Gastroesophageal sphincter (tissue), 4 donors: ENCODE data around the gene CIAO2B. TPM values are rescaled to one million over a fixed set of nuclear protein-coding genes. Genes with fewer than 3 reads are reported as not detected.

Source experiments
- ATAC-seq: fragments of 150-250 bp; one replicate; pipeline ENCODE4 v1.9.1; 2016; ENCODE audit warnings: mild to moderate bottlenecking, moderate library complexity
- H3K27ac ChIP-seq, 4 donors: fragments of 200-600 bp; sonication (generic) in 3 of 4; 1 replicate in 3 of 4; 2 replicates in 1 of 4; pipeline ENCODE4 v1.5.1; 2016 to 2019
- H3K27me3 ChIP-seq: fragments of 200-600 bp; sonication (generic); one replicate; pipeline ENCODE4 v1.5.1; 2019
- H3K36me3 ChIP-seq, 2 donors: fragments of 200-600 bp; sonication (generic); one replicate each; pipeline ENCODE4 v1.5.1; 2019; ENCODE audit warnings: control low read depth in 1 of 2
- H3K4me1 ChIP-seq, 3 donors: fragments of 200-600 bp; sonication (generic); 1 replicate in 2 of 3; 2 replicates in 1 of 3; pipeline ENCODE4 v1.5.1; 2016 to 2019; ENCODE audit warnings: control low read depth in 2 of 3
- H3K4me3 ChIP-seq, 2 donors: fragments of 200-600 bp; sonication (generic); one replicate each; pipeline ENCODE4 v1.5.1; 2019; ENCODE audit warnings: mild to moderate bottlenecking in 1 of 2, moderate library complexity in 1 of 2
- H3K9me3 ChIP-seq, 3 donors: fragments of 200-600 bp; sonication (generic); one replicate each; pipeline ENCODE4 v1.5.1; 2017 to 2019; ENCODE audit warnings: control low read depth in 2 of 3
- EP300 ChIP-seq: sonication (generic); formaldehyde crosslinking; IDR thresholded peaks from one replicate; pipeline ENCODE4 v1.6.1; 2017; ENCODE audit warnings: antibody characterized with exemption, mild to moderate bottlenecking
- POLR2A ChIP-seq, 2 donors: fragments of 450-650 bp; IDR thresholded peaks; one replicate each; pipeline ENCODE4 v1.6.1; 2017; ENCODE audit warnings: antibody characterized with exemption in 2 of 2, mild to moderate bottlenecking in 2 of 2, moderate library complexity in 1 of 2
- POLR2AphosphoS5 ChIP-seq: sonication (generic); formaldehyde crosslinking; IDR thresholded peaks from one replicate; pipeline ENCODE4 v1.6.1; 2017; ENCODE audit warnings: antibody characterized with exemption
- WGBS, 2 donors: methylation state at CpG; one replicate each; pipeline ENCODE4 v1.1.5; 2018; ENCODE audit warnings: low coverage in 1 of 2; 5-methylcytosine and 5-hydroxymethylcytosine counted together
- total RNA-seq, 4 donors: library from RNA; depleted of rRNA; stranded (reverse); fragments of >200 nt; gene quantifications; one replicate each; pipeline ENCODE4 v1.1.0, GENCODE V29; 2016
- TF ChIP-seq, protein P1 (sequence below), 4 experiments: fragments of 200-600 bp in 2 of 4; fragments of 450-650 bp in 2 of 4; sonication (generic) in 1 of 4; IDR thresholded peaks; one replicate each; pipeline ENCODE4 v1.5.1; 2017 to 2019; ENCODE audit warnings: antibody characterized with exemption in 4 of 4, mild to moderate bottlenecking in 2 of 4, moderate library complexity in 2 of 4

The CIAO2B gene
- total RNA-seq, 4 donors from 2014 or later = 54.3 to 88.9 (median 79.5) TPM

DNA sequence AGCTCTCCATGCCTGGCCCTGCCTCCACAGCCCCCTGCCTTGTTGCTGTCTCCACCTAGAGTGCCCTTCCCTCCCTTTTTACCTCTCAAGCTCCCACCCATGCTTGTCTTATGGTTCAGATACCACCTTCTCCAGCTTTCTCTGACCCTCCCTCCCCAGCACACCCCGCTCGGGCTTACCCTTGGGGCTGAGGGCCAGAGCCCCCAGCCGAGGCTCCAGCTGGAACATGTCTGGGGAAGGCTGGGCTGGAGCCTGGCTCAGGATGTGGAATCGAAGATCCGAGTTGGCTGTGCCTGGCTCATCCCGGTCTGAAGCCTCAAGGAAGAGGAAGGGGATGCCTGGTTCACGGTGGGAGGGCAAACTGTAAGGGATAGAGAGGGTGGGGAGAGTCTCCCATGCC lies 19.2 kb downstream of the CIAO2B start:
- Histone ChIP-seq H3K27ac (no peak overlapping the region), H3K4me1 (peaks cover 0 to 15% (median 0%) of the 10 kb centered on the region in 3 donors), H3K4me3 (no peak overlapping the region), H3K36me3 (no peaks in the 10 kb centered on the region), H3K27me3 (no peaks in the 10 kb centered on the region), H3K9me3 (no peaks in the 10 kb centered on the region)
- 47 to 100% methylated on average over 1 to 3 of the region's 7 CpGs for WGBS, 2 donors
- TF ChIP-seq POLR2AphosphoS5 (no peak), POLR2A (IDR thresholded peaks at IDR 0.05) (no peak), EP300 (no peak)
- ATAC-seq = no peak

DNA sequence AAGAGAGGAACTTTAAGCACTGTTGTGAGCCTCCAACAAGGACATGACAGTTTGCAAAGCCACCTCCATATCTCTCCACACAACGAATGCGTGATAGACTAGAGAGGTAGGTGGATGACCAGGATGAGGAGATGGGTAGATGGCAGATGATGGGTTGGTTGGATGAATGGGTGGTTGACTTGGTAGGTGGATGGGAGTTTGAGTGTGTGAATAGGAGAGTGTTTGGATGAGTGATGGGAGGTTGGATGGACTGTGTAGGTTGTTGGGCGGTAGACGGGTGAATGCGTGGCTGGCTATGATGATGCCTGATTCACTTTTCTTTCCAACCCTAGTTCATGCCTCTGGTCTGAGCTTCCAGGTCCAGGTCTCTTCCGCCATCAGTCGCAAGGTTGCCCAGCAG lies 19.7 kb downstream of the CIAO2B start:
- TF ChIP-seq POLR2A (IDR thresholded peaks at IDR 0.05) (no peak), EP300 (no peak), POLR2AphosphoS5 (no peak)
- TF ChIP-seq, protein P1, sequence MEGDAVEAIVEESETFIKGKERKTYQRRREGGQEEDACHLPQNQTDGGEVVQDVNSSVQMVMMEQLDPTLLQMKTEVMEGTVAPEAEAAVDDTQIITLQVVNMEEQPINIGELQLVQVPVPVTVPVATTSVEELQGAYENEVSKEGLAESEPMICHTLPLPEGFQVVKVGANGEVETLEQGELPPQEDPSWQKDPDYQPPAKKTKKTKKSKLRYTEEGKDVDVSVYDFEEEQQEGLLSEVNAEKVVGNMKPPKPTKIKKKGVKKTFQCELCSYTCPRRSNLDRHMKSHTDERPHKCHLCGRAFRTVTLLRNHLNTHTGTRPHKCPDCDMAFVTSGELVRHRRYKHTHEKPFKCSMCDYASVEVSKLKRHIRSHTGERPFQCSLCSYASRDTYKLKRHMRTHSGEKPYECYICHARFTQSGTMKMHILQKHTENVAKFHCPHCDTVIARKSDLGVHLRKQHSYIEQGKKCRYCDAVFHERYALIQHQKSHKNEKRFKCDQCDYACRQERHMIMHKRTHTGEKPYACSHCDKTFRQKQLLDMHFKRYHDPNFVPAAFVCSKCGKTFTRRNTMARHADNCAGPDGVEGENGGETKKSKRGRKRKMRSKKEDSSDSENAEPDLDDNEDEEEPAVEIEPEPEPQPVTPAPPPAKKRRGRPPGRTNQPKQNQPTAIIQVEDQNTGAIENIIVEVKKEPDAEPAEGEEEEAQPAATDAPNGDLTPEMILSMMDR (IDR thresholded peaks at IDR 0.05) = no peak
- ATAC-seq = no peak
- Histone ChIP-seq H3K9me3 (no peaks in the 10 kb centered on the region), H3K27ac (no peak overlapping the region), H3K4me3 (no peak overlapping the region), H3K27me3 (no peaks in the 10 kb centered on the region), H3K36me3 (no peaks in the 10 kb centered on the region), H3K4me1 (peaks cover 0 to 10% (median 0%) of the 10 kb centered on the region in 3 donors)
- WGBS, 2 donors = 100% methylated on average over 7 of the region's 7 CpGs

DNA sequence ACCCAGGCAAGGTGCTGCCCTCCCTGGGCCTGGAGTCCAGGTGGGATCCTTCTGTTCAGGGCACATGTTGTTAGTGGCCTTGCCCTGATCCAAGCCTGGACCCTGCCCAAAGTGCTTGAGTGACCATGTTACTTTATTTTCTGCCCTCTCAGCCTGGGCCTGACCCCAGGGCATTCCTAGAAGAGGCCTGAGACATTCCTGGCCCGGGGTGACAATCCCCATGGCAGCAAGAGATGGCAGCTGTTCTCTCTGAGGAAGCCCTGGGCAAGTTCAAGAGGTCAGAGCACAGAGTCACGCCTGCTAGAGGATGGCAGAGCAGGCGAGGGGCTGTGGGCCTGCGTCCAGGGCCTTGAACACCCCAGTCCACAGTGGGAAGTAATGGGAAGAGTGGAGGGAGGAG lies 20.5 kb downstream of the CIAO2B start:
- Histone ChIP-seq H3K27ac (no peak overlapping the region), H3K4me1 (peaks cover 0 to 2% (median 0%) of the 10 kb centered on the region in 3 donors), H3K4me3 (no peak overlapping the region), H3K9me3 (no peaks in the 10 kb centered on the region), H3K36me3 (no peaks in the 10 kb centered on the region), H3K27me3 (no peaks in the 10 kb centered on the region)
- TF ChIP-seq, protein P1 (IDR thresholded peaks at IDR 0.05) = no peak
- TF ChIP-seq EP300 = no peak
- no peak for TF ChIP-seq POLR2AphosphoS5
- no peak for TF ChIP-seq POLR2A (IDR thresholded peaks at IDR 0.05)
- no CpG with 5 or more reads among the region's 4 CpGs for WGBS, 2 donors
- ATAC-seq = no peak

DNA sequence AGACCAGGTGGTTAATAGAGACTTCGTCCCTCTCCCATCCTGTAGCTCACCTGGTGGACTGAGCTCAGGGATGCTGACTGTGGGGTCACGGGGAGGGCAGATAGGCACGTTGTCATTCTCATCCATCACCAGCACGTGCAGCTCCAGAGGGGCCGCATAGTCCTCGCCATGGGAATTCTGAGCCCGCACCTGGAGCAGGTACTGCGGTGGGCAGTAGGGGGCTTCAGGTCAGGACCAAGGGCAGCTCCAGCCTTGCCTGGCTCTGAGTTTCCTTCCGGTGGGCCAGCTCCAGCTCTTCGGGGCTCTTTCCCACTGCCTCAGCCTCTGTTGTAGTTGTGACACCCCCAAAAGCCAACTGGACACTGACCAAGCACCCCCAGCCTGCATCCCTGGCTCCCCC lies 21.1 kb downstream of the CIAO2B start:
- Histone ChIP-seq H3K27me3 (no peaks in the 10 kb centered on the region), H3K4me1 (no peaks in the 10 kb centered on the region), H3K27ac (no peak overlapping the region), H3K4me3 (no peak overlapping the region), H3K9me3 (no peaks in the 10 kb centered on the region), H3K36me3 (no peaks in the 10 kb centered on the region)
- TF ChIP-seq EP300 (no peak), POLR2AphosphoS5 (no peak), POLR2A (IDR thresholded peaks at IDR 0.05) (no peak)
- TF ChIP-seq, protein P1 (IDR thresholded peaks at IDR 0.05) = no peak
- 20% methylated on average over 1 of the region's 10 CpGs; no CpG with 5 or more reads in 1 of the 2 donors for WGBS, 2 donors
- no peak for ATAC-seq

DNA sequence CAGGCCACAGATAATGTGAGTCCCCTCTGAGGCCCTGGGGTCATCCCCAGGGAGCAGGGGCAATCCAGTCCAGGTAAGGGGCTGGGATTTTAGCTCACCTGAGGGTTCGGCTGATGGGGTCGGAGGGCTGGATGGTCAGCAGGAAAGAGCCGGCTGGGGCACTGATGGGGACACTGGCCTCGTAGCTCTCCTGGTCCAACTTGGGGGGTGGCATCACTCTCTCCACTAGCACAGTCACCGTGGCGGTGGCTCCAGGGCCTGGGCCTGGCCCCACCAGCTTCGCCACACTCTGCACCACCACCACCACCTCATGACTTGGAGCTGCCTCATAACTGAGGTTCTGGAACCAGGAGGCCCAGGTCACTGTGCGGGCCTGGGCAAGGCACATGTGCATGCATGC lies 22.4 kb downstream of the CIAO2B start:
- H3K4me3 ChIP-seq = no peak overlapping the region
- H3K4me1 ChIP-seq = no peaks in the 10 kb centered on the region
- H3K9me3 ChIP-seq = no peaks in the 10 kb centered on the region
- TF ChIP-seq POLR2A (IDR thresholded peaks at IDR 0.05) (no peak), EP300 (no peak), POLR2AphosphoS5 (no peak)
- TF ChIP-seq, protein P1 (IDR thresholded peaks at IDR 0.05) = no peak
- H3K27ac ChIP-seq = no peak overlapping the region
- WGBS, 2 donors = no CpG with 5 or more reads among the region's 8 CpGs
- no peak for ATAC-seq
- H3K36me3 ChIP-seq = no peaks in the 10 kb centered on the region
- H3K27me3 ChIP-seq = no peaks in the 10 kb centered on the region
